GM21529 (cell line): Measurements from ENCODE around the gene RAD51B.

Experiments
- ATAC-seq: cut with Tn5 transposase; IDR thresholded peaks from one replicate; pipeline ENCODE4 v1.9.1; 2021; ENCODE audit not compliant: unreplicated experiment

RAD51B gene

GRCh38 chr14:68343534-68344118, 524.0 kb downstream of the RAD51B start:
- ATAC-seq: no peak

DNA sequence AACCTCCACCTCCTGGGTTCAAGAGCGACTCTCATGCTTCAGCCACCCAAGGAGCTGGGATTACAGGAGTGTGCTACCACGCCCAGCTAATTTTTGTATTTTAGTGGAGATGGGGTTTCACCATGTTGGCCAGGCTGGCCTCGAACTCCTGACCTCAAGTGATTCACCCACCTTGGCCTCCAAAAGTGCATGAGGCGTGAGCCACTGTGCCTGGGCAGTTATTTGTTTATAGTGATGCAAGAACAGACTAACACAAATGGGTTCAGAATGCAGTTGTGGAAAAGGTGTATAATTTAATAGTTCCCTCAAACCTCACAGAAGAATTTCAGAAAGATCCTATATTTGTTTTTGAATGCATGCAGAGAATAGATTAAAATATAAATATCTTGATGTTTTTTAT, 526.2 kb downstream of the RAD51B start:
- ATAC-seq: no peak

DNA sequence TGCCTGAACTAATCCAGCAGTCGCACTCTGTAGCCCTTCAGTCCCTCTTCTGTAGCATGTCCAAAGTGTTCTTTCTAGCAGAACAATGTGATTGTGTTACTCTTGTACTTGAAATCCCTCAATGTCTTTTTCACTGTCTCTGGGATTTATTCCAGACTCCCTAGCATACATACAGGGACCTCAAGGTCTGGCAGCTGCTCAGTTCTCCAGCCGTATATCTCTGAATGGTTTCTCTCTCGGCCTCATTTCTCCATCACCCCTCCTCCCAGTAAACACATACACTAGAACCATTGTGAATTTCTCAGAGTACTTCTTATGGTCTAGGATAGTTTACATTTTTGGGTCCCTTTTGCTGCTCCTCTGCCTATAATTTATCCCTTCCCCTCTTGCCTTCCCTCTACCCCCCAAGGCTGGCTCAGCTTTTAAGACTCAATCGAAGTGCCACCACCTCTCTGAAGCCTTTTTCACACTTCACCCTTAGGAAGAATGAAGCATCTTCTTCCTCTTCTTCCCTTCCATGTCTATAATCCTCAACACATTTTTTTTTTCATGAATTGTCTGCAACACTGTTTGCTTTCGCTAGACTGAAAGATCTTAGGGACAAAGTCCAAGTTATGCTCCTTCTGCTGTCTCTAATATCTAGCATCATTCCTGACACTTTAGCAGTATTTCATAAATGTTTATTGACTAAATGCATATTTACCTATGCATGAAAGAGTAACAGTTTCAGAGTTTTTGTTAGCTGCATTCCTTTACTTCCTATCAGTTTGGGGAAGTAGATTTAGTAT, 527.2 kb downstream of the RAD51B start:
- ATAC-seq: no peak

DNA sequence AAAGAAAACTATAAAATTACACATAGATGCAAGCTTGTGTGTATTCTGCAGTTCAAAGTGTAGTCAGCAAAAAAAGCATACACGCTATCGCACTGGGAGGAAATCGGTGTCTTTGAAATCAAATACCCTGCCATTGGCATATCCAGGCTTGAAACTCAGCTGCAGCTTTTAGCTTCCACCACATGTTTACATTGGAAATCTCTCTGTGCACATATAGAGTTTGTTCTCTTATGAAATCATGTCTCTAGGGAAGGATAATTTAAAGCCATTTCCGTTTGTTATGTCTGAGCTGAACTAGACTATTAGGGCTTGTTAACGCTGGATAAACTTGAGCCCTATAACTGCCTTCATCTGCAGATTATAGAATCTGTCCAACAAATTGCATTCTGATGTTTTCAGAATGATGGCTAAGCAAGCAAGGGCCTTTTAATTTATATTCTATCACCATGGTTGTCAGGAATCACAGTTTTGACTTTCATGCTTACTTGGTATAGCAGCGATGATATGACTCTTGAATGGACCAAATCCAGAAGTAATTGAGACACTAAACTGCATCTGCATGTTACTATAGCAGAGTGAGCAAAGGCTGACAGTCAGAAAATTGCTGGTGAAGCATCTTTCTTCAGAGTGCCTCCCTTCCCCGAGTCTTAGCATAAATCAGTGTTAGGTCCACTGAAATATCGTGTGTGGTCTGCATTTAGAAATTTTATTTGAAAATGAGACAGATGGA, 530.5 kb downstream of the RAD51B start:
- no peak for ATAC-seq

GRCh38 chr14:68355415-68355814, 535.8 kb downstream of the RAD51B start:
- ATAC-seq: no peak

DNA sequence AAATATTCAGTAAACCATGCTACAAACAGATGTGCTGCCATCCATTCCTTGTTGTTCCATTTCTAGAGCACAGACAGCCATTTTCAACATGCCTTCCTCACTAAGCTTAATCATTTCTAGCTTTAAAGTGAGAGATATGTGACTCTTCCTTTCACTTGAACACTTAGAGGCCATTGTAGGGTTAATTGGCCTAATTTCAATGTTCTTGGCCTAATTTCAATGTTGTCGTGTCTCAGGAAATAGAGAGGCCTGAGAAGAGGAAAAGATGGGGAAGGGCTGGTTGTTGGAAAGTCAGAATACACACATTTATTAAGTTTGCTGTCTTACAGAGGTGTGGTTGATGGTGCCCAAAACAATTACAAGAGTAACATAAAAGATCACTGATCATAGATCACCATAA, 538.2 kb downstream of the RAD51B start:
- no peak for ATAC-seq

DNA sequence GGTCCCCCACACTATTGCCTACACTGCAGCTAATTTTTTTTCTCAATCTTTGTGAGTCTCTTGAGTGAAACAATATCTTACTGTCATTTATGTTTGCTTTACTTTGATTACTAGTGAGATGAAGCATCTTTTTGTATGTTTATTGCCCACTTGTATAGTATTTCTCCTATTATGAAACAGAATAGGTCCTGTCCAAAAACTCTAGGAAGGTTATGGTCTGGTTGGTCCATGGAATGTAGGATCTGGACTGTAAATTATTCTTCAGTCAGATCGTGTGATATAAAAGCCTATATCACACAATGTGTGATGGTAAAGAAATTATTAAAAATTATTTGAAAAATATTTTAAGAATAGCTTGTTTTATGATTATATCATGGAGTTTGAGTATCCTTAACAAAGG, 538.9 kb downstream of the RAD51B start:
- no peak for ATAC-seq

GRCh38 chr14:68359022-68359836, 539.6 kb downstream of the RAD51B start:
- no peak for ATAC-seq

- ATAC-seq: no peak
Observed at GRCh38 chr14:68359837-68360552, 540.4 kb downstream of the RAD51B start.

DNA sequence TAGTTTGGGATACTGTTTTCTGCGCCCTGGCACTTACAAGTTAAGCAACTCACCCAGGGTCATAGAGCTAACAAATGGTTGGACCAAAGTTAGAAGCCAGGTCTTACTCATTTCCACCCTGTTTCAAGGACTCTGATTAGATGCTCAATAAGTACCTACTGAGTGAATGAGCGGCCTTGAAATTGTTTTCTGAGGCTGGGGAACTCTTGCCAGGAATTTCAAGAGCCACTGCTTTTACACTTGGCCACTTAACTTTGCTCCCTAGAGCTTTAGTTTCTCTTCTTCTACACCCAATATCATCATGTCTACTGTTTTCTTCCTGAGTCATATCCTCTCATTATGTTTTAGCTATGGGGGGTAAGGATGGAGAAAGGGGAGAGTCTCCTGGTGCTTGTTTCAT, 541.7 kb downstream of the RAD51B start:
- no peak for ATAC-seq

GRCh38 chr14:68362846-68363245, 543.3 kb downstream of the RAD51B start:
- ATAC-seq: no peak

- ATAC-seq: no peak
Observed at GRCh38 chr14:68363466-68363842, 543.9 kb downstream of the RAD51B start.

DNA sequence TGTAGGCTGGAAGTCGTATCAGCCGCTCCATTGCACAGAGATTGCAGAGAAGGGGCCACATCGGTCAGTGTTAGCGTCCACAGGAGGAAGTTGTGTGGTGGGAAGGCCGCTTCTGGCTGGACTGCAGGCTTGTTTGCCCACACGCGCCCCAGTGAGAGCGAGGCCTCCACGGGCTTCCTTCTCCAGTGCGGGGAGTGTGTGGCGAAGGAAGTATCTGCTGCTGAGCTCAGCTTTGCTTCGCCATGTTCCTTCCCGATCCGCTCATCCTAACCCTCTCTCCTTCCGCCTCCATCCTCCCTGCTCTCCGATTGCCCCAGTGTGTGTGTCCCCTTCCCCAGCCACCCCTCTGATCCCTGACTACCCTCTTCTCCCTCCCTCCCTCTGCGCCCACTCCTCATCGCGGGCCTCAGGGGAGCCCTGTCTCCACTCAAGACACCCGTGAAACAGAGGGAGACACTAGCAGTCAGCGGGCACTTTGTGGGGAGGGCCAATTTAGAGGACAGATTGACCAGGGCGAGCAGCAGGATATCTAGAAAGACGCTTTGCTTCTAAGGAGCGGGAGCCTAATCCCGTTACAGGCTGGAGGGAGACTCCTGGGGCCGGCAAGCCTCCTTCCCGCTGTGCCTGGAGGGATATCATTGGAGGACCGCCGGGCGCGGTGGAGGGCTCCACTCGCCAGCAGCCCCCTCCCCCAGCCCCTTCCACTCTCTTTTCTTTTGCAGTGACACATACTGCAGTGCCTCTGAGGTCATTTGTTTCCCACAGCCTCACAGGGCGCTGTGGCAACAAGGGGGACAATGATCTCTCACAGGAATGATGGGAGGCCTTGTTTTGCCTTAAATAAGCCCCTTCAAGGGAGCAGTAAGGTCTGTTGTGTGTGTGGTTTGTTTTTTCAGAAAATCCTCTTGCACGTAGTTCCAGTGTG, 544.5 kb downstream of the RAD51B start:
- no peak for ATAC-seq

DNA sequence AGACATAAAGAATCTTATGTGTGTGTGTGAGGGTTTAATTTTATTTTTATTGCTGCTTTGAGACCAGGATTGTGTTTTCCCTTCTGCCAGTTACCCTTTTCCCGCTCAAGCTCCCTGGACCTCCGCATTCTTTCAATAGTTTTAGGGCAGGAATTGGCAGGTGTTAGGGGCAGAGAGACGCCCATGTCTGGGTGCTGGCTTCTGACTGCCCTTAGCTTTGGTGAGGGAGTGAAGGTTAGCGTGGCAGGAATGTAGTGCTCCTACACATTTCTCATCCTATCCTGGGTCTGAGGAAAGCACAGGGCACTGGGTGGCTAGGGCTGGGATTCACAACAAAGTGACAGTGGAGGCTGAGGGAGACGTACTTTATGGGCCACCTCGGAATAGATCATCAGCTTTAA, 545.2 kb downstream of the RAD51B start:
- no peak for ATAC-seq

DNA sequence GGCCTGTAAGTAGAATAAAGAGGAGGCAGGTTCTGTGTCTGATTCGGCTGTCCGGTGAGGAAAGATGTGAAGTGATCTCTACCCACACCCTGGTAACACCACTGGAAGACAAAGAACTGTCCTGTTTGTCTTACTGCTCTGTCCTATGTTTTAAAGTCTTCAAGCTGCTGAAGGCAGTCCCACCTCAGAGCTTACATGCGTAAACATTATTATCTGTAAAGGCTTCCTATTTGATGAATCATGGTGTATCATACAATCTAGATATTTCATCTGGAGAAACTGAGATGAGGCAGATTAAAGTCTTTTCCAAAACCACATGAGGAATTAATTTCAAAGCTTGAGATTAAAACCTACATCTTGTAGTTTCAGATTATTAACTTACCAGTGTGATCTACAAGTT, 545.6 kb downstream of the RAD51B start:
- no peak for ATAC-seq

DNA sequence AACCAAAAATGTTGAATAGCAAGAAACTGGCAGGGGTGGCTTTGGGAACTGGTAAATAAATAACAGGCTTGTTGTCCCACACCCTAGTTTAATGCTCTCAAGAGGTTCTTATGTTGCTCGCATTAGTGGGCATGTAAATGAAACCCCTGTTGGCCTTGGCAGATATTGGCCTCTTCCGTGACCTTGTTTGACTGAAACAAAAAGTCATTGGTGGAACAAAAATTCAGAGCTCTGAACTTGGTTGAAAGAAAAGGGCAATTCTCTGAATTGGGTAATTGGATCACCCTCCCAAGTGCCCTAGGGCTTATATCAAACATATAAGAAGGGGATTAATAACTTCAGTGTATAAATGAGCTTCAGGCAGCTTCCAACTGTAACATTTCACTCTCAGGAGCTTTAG, 547.1 kb downstream of the RAD51B start:
- ATAC-seq: no peak

- ATAC-seq: no peak
Observed at GRCh38 chr14:68367536-68367935, 548.0 kb downstream of the RAD51B start.

DNA sequence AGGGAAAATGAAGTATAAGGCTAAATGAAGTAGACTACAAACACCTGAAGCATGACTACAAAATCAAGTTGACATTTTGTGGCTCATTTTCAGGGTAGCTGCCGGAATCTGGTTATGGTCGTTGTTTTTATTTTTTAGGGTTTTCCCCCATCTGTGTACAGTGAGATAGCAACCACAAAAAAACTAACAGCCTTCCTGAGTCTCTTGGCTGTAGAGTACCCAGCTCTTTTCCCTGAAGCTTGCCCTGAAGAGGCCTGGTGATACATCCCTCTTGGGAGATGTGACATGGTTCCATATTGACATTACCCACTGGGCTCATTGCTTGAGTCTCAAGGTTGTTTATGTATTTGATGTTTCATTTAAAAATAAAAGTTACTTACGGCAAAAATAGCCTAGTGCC, 549.3 kb downstream of the RAD51B start:
- peak; percentile 61 for ATAC-seq

GRCh38 chr14:68369281-68370056, 549.9 kb downstream of the RAD51B start:
- peak; percentile 45 for ATAC-seq
